ENCODE data around the gene DGKD.

- no peak for TF ChIP-seq CTCF (IDR thresholded peaks at IDR 0.05)
- no peak for TF ChIP-seq POLR2A (IDR thresholded peaks at IDR 0.05)
These were observed 53.5 kb downstream of the DGKD start for GRCh38 chr2:233407771-233408181.
